Mesenchymal stem cell (in vitro differentiated cells and primary cell): ENCODE results near the gene CAPZA2.

Experiments used
- DNase-seq: peaks from one replicate; pipeline ENCODE4 v3.0.0-alpha.2; 2013
- H2AFZ ChIP-seq: one replicate; pipeline ENCODE4 v1.6.1; 2013; ENCODE audit warnings: low read depth, mild to moderate bottlenecking, control low read depth, inconsistent platforms, low read length, moderate library complexity
- H2AK5ac ChIP-seq: 2 replicates; pipeline ENCODE4 v1.6.1; 2013; ENCODE audit warnings: low read length, moderate library complexity, mild to moderate bottlenecking, inconsistent platforms; ENCODE audit not compliant: severe bottlenecking
- H2BK120ac ChIP-seq: one replicate; pipeline ENCODE4 v1.6.1; 2013; ENCODE audit warnings: low read depth, mild to moderate bottlenecking, inconsistent platforms, low read length, moderate library complexity
- H2BK12ac ChIP-seq, 2 experiments: one replicate each; pipeline ENCODE4 v1.6.1; 2013; ENCODE audit warnings: inconsistent platforms in 2 of 2, low read length in 2 of 2, mild to moderate bottlenecking in 2 of 2, moderate library complexity in 2 of 2, control low read depth in 1 of 2
- H2BK15ac ChIP-seq: one replicate; pipeline ENCODE4 v1.6.1; 2013; ENCODE audit warnings: mild to moderate bottlenecking, low read depth, inconsistent platforms; ENCODE audit not compliant: poor library complexity, severe bottlenecking
- H2BK5ac ChIP-seq: 2 replicates; pipeline ENCODE4 v1.6.1; 2013; ENCODE audit warnings: low read depth, mild to moderate bottlenecking, low read length, control low read depth, inconsistent platforms; ENCODE audit not compliant: poor library complexity, severe bottlenecking
- H3K14ac ChIP-seq, 2 experiments: one replicate each; pipeline ENCODE4 v1.6.1; 2013; ENCODE audit warnings: inconsistent platforms in 2 of 2, low read length in 2 of 2, control low read depth in 1 of 2, mild to moderate bottlenecking in 1 of 2, moderate library complexity in 1 of 2
- H3K18ac ChIP-seq, 2 experiments: one replicate each; pipeline ENCODE4 v1.6.1; 2013; ENCODE audit warnings: inconsistent platforms in 2 of 2, low read length in 2 of 2, control low read depth in 1 of 2, low read depth in 1 of 2, mild to moderate bottlenecking in 1 of 2
- H3K23ac ChIP-seq, 2 experiments: one replicate each; pipeline ENCODE4 v1.6.1; 2013; ENCODE audit warnings: inconsistent platforms in 2 of 2, low read length in 2 of 2, mild to moderate bottlenecking in 2 of 2, moderate library complexity in 2 of 2, control low read depth in 1 of 2
- H3K27ac ChIP-seq: 2 replicates; pipeline ENCODE4 v1.5.1; 2013; ENCODE audit warnings: mild to moderate bottlenecking, moderate library complexity, low read length, control low read depth, inconsistent platforms; ENCODE audit not compliant: poor library complexity, severe bottlenecking
- H3K27me3 ChIP-seq, 2 experiments: 2 replicates each; pipeline versions ENCODE4 v1.6.1 to v1.7.0; 2013; ENCODE audit warnings: low read length in 2 of 2, mild to moderate bottlenecking in 2 of 2, moderate library complexity in 2 of 2, control low read depth in 1 of 2, inconsistent platforms in 1 of 2; ENCODE audit not compliant: control insufficient read depth in 1 of 2, insufficient read depth in 1 of 2
- H3K36me3 ChIP-seq, 2 experiments: 2 replicates each; pipeline versions ENCODE4 v1.6.1 to v1.7.0; 2013; ENCODE audit warnings: low read length in 2 of 2, control low read depth in 1 of 2, inconsistent platforms in 1 of 2, low read depth in 1 of 2, mild to moderate bottlenecking in 1 of 2; ENCODE audit not compliant: insufficient read depth in 2 of 2, control insufficient read depth in 1 of 2
- H3K4ac ChIP-seq, 2 experiments: one replicate each; pipeline ENCODE4 v1.6.1; 2013; ENCODE audit warnings: inconsistent platforms in 2 of 2, low read length in 2 of 2, mild to moderate bottlenecking in 2 of 2, moderate library complexity in 2 of 2, control low read depth in 1 of 2, low read depth in 1 of 2
- H3K4me1 ChIP-seq: 2 replicates; pipeline ENCODE4 v1.6.1; 2013; ENCODE audit warnings: low read depth, low read length, control low read depth; ENCODE audit not compliant: control insufficient read depth, insufficient read depth
- H3K4me2 ChIP-seq: 2 replicates; pipeline ENCODE4 v1.6.1; 2013; ENCODE audit warnings: low read length, mild to moderate bottlenecking, inconsistent platforms; ENCODE audit not compliant: poor library complexity, severe bottlenecking
- H3K4me3 ChIP-seq, 2 experiments: 2 replicates each; pipeline versions ENCODE4 v1.5.1 to v1.7.0; 2013; ENCODE audit warnings: low read length in 2 of 2, mild to moderate bottlenecking in 2 of 2, control low read depth in 1 of 2, low read depth in 1 of 2; ENCODE audit not compliant: insufficient read depth in 1 of 2
- H3K79me1 ChIP-seq: replicated peaks from 2 replicates; pipeline ENCODE4 v1.6.1; 2013; ENCODE audit warnings: mild to moderate bottlenecking, control low read depth, low read length, inconsistent platforms; ENCODE audit not compliant: poor library complexity, severe bottlenecking
- H3K9ac ChIP-seq: 2 replicates; pipeline ENCODE4 v1.7.0; 2013; ENCODE audit warnings: mild to moderate bottlenecking, low read length, moderate library complexity
- H3K9me3 ChIP-seq: 2 replicates; pipeline ENCODE4 v1.7.0; 2013; ENCODE audit warnings: mild to moderate bottlenecking, low read length; ENCODE audit not compliant: control insufficient read depth
- H4K8ac ChIP-seq: one replicate; pipeline ENCODE4 v1.6.1; 2013; ENCODE audit warnings: inconsistent platforms, mild to moderate bottlenecking, low read length, moderate library complexity
- H4K91ac ChIP-seq: one replicate; pipeline ENCODE4 v1.6.1; 2013; ENCODE audit warnings: mild to moderate bottlenecking, low read length, inconsistent platforms
- WGBS: methylation state at CpG from one replicate; pipeline ENCODE4 v1.1.7; 2013; ENCODE audit warnings: mixed read lengths; 5-methylcytosine and 5-hydroxymethylcytosine counted together

CAPZA2 gene

DNA sequence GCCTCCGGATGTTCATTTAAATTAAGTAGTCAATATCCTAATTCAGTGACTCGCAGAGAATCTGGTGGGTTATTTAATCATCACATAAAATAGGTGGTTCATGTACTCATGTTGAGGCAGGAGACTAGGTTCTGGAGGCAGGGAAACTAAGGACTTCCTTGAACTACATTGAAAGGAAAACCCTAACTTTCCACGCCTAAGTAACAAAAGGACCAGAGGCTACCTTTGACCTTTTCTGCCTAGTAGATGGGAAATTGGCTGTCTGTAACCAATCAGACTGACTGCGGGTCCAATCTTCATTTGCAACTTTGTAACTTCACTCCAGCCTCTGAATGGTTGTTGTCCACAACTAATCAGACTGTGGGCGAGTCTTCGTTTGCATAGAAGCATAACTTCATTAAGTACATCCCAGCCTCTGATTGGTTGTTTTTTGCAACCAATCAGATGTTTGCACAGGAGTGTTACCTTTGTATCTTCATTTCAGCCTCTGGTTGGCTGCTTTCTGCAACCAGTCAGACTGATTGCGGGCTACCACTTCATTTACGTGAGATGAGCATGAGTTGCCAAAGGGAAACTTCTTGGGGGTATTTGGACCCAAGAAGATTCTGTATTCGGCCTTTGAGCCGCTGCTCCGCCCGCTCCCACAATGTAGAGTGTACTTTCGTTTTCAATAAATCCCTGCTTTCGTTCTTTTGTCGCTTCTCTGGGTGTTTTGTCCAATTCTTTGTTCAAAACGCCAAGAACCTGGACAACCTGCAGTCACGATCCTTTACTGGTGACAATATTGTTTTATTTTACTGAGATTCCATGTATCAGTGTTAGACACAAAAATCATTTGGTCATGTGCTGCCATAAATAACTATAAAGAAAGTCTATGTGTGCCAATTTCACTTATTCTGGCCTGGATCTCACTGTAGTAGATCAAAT is 89.2 kb downstream of the CAPZA2 start:
- Histone ChIP-seq H2AK5ac (no peak overlapping the region), H4K91ac (no peak overlapping the region), H4K8ac (no peak overlapping the region), H2AFZ (no peak overlapping the region), H3K9ac (peak overlapping the region; percentile 96), H2BK12ac (no peak overlapping the region), H3K23ac (no peak overlapping the region), H3K79me1 (peaks cover 8% of the 10 kb centered on the region), H3K18ac (no peak overlapping the region), H2BK5ac (no peak overlapping the region), H2BK120ac (no peak overlapping the region), H2BK15ac (no peak overlapping the region), H3K27me3 (no peaks in the 10 kb centered on the region), H3K14ac (no peak overlapping the region), H3K4me3 (peak overlapping the region in 1 of 2 experiments; percentile 84), H3K9me3 (no peaks in the 10 kb centered on the region), H3K4ac (no peak overlapping the region), H3K36me3 (no peaks in the 10 kb centered on the region), H3K4me1 (peaks cover 1% of the 10 kb centered on the region), H3K4me2 (no peak overlapping the region), H3K27ac (no peak overlapping the region)
- no peak for DNase-seq
- WGBS, result 97% methylated on average over 17 of the region's 17 CpGs

GRCh38 chr7:116952635-116953371 is 90.4 kb downstream of the CAPZA2 start:
- Histone ChIP-seq H3K9ac (peak overlapping the region; percentile 96), H3K9me3 (no peaks in the 10 kb centered on the region), H3K23ac (no peak overlapping the region), H3K4me2 (peak overlapping the region; percentile 73), H2BK12ac (peak overlapping the region in 1 of 2 experiments; percentile 39), H3K36me3 (no peaks in the 10 kb centered on the region), H3K79me1 (peaks cover 12% of the 10 kb centered on the region), H3K4ac (no peak overlapping the region), H3K18ac (peak overlapping the region in 1 of 2 experiments; percentile 37), H2BK120ac (peak overlapping the region; percentile 71), H3K27ac (peak overlapping the region; percentile 84), H3K4me3 (peak overlapping the region; percentile 84 to 88), H4K91ac (peak overlapping the region; percentile 71), H2BK15ac (no peak overlapping the region), H3K27me3 (no peaks in the 10 kb centered on the region), H4K8ac (peak overlapping the region; percentile 62), H2BK5ac (no peak overlapping the region), H3K14ac (peak overlapping the region in 1 of 2 experiments; percentile 4), H3K4me1 (peaks cover 1% of the 10 kb centered on the region), H2AFZ (peak overlapping the region; percentile 10), H2AK5ac (no peak overlapping the region)
- DNase-seq, result peak; percentile 73
- WGBS, result 4% methylated on average over 18 of the region's 25 CpGs

GRCh38 chr7:116953372-116953905 is 91.1 kb downstream of the CAPZA2 start, which contains the start of gene ST7:
ST7 (plus strand) TSS chr7:116953501; CDS start chr7:116953541, 40 bp downstream.
- H2AFZ ChIP-seq, result peak within 1 kb of the TSS; percentile 93
- H3K4me2 ChIP-seq, result peak within 1 kb of the TSS; percentile 83
- peak within 1 kb of the TSS; percentile 88 for H3K4me3 ChIP-seq
- H2BK15ac ChIP-seq, result peak within 1 kb of the TSS; percentile 40
- DNase-seq, result peak; percentile 84
- H3K23ac ChIP-seq, result peak within 1 kb of the TSS; percentile 6 to 55
- peak within 1 kb of the TSS; percentile 94 to 97 for H3K4ac ChIP-seq
- peaks cover 4% of the 10 kb centered on the region for H3K4me1 ChIP-seq
- no peaks in the 10 kb centered on the region for H3K27me3 ChIP-seq
- peak within 1 kb of the TSS; percentile 100 for H3K27ac ChIP-seq
- H2BK12ac ChIP-seq, result peak within 1 kb of the TSS; percentile 63 to 83
- H3K14ac ChIP-seq, result peak within 1 kb of the TSS; percentile 92 to 99
- H3K9ac ChIP-seq, result peak within 1 kb of the TSS; percentile 96
- H3K36me3 ChIP-seq, result no peaks in the 10 kb centered on the region
- H2BK120ac ChIP-seq, result peak within 1 kb of the TSS; percentile 97
- peak within 1 kb of the TSS; percentile 94 for H2BK5ac ChIP-seq
- H3K9me3 ChIP-seq, result no peaks in the 10 kb centered on the region
- H4K8ac ChIP-seq, result peak within 1 kb of the TSS; percentile 94
- under 1% methylated on average over 53 of the region's 77 CpGs for WGBS
- peaks cover 17% of the 10 kb centered on the region for H3K79me1 ChIP-seq
- H3K18ac ChIP-seq, result peak within 1 kb of the TSS; percentile 96 to 98
- H2AK5ac ChIP-seq, result no peak within 1 kb of the TSS
- peak within 1 kb of the TSS; percentile 73 for H4K91ac ChIP-seq
